Stimulated activated CD4-positive, alpha-beta T cell treated with anti-CD3 and anti-CD28 coated beads, Interleukin-12 subunit alpha, Interleukin-12 subunit beta, amount 100 ng/mL, for 24 hours (primary cell): ENCODE results near the gene FGB.
"Not testable (repeated sequence)": the region's sequence is repeated elsewhere in the genome, so short reads cannot be mapped to it uniquely, and the experiment has no call there.

Source experiments
- DNase-seq, 2 experiments: peaks; one replicate each; pipeline ENCODE4 v3.0.0-alpha.2; 2020; ENCODE audit warnings: low read depth in 2 of 2

Gene FGB

GRCh38 chr4:154566639-154567204 is 3.9 kb downstream of the FGB start:
- DNase-seq: no peak

GRCh38 chr4:154569028-154569427 is 6.2 kb downstream of the FGB start:
- DNase-seq: no peak

GRCh38 chr4:154569584-154569983 is 6.8 kb downstream of the FGB start:
- DNase-seq: no peak

GRCh38 chr4:154573190-154573870 is 10.5 kb downstream of the FGB start:
- no peak for DNase-seq

- no peak for DNase-seq
These were observed 11.5 kb downstream of the FGB start for GRCh38 chr4:154574311-154574710.

- no peak for DNase-seq
These were observed 14.5 kb downstream of the FGB start for GRCh38 chr4:154577324-154577723.

- no peak for DNase-seq
These were observed 16.1 kb downstream of the FGB start for GRCh38 chr4:154578919-154579318.

GRCh38 chr4:154579927-154580326 is 17.1 kb downstream of the FGB start:
- DNase-seq: no peak

- no peak for DNase-seq
These were observed 19.9 kb downstream of the FGB start for GRCh38 chr4:154582723-154583122.

- DNase-seq: no peak
These were observed 20.4 kb downstream of the FGB start for GRCh38 chr4:154583230-154583629.

GRCh38 chr4:154583677-154584076 is 20.9 kb downstream of the FGB start:
- no peak for DNase-seq

GRCh38 chr4:154584259-154584658 is 21.4 kb downstream of the FGB start:
- DNase-seq: no peak

GRCh38 chr4:154585369-154586018 is 22.7 kb downstream of the FGB start:
- no peak for DNase-seq

GRCh38 chr4:154586296-154587033 is 23.7 kb downstream of the FGB start:
- no peak for DNase-seq

GRCh38 chr4:154588198-154588597 is 25.4 kb downstream of the FGB start:
- no peak for DNase-seq

- DNase-seq: no peak
These were observed 26.7 kb downstream of the FGB start for GRCh38 chr4:154589296-154590197.

GRCh38 chr4:154590329-154591006 is 27.7 kb downstream of the FGB start, which contains the start of gene FGA:
Gene FGA, minus strand, starts transcription at chr4:154590742. Its CDS starts 55 bp downstream, at chr4:154590687.
- DNase-seq: no peak

GRCh38 chr4:154591890-154592289 is 29.1 kb downstream of the FGB start:
- no peak for DNase-seq

- no peak for DNase-seq
These were observed 31.1 kb downstream of the FGB start for GRCh38 chr4:154593868-154594267.

- DNase-seq: not testable (repeated sequence)
These were observed 31.5 kb downstream of the FGB start for GRCh38 chr4:154594343-154594742.

- DNase-seq: no peak
These were observed 33.0 kb downstream of the FGB start for GRCh38 chr4:154595807-154596206.
